Measurements from ENCODE around the gene CADPS. TPM values are rescaled to one million over a fixed set of nuclear protein-coding genes. Genes with fewer than 3 reads are reported as not detected.
"Not testable (repeated sequence)": the region's sequence is repeated elsewhere in the genome, so short reads cannot be mapped to it uniquely, and the experiment has no call there.

The CADPS gene
- total RNA-seq, 2 experiments from 2014 or later: not detected

- Mint-ChIP-seq H3K36me3 (ENCODE audit: low read depth) (no peaks in the 10 kb centered on the region), H3K9me3 (no peaks in the 10 kb centered on the region), H3K27ac (no peak overlapping the region), H3K27me3 (no peaks in the 10 kb centered on the region), H3K4me3 (no peak overlapping the region), H3K4me1 (no peaks in the 10 kb centered on the region)
- ChIA-PET CTCF (no interaction called here), POLR2A (no interaction called here)
- DNase-seq: no peak
These were observed 288.9 kb downstream of the CADPS start for GRCh38 chr3:62586356-62586755.

DNA sequence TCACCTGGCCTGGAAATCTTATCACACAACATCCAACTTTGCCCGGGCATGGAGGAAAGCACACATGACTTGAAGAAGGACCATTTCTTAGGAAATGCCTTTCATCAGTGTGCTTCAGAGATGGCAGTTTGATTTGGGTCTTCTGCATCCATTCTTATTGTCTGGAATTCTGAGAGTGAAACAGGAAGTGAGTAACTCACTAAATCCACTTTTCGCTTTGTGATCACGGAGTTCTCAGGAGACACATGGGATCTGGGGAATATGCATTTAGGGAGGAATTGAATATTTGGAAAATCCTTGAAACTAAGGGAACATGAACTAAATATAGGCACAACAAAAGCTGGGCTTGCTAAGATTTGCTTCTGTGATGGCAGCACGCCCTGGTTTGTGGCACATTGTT lies 289.4 kb downstream of the CADPS start:
- Mint-ChIP-seq H3K4me1 (no peaks in the 10 kb centered on the region), H3K36me3 (ENCODE audit: low read depth) (no peaks in the 10 kb centered on the region), H3K27ac (no peak overlapping the region), H3K4me3 (no peak overlapping the region), H3K9me3 (no peaks in the 10 kb centered on the region), H3K27me3 (no peaks in the 10 kb centered on the region)
- DNase-seq: no peak
- POLR2A ChIA-PET: no interaction called here
- CTCF ChIA-PET: no interaction called here

GRCh38 chr3:62584636-62585035 lies 290.6 kb downstream of the CADPS start:
- Mint-ChIP-seq H3K4me3 (no peak overlapping the region), H3K27ac (no peak overlapping the region), H3K4me1 (no peaks in the 10 kb centered on the region), H3K27me3 (no peaks in the 10 kb centered on the region), H3K36me3 (ENCODE audit: low read depth) (no peaks in the 10 kb centered on the region), H3K9me3 (peaks cover 7% of the 10 kb centered on the region)
- no peak for DNase-seq
- ChIA-PET CTCF (no interaction called here), POLR2A (no interaction called here)

GRCh38 chr3:62582495-62583172 lies 292.6 kb downstream of the CADPS start:
- no peak for DNase-seq
- peaks cover 13% of the 10 kb centered on the region for H3K9me3 Mint-ChIP-seq
- no peak overlapping the region for H3K4me3 Mint-ChIP-seq
- ChIA-PET CTCF (no interaction called here), POLR2A (no interaction called here)
- H3K36me3 Mint-ChIP-seq (ENCODE audit: low read depth): no peaks in the 10 kb centered on the region
- H3K4me1 Mint-ChIP-seq: no peaks in the 10 kb centered on the region
- no peaks in the 10 kb centered on the region for H3K27me3 Mint-ChIP-seq
- H3K27ac Mint-ChIP-seq: no peak overlapping the region

- H3K4me1 Mint-ChIP-seq; H3K36me3 Mint-ChIP-seq (ENCODE audit: low read depth); CTCF ChIA-PET; H3K27ac Mint-ChIP-seq; POLR2A ChIA-PET; H3K27me3 Mint-ChIP-seq; H3K4me3 Mint-ChIP-seq; DNase-seq: not testable (repeated sequence)
- peaks cover 13% of the 10 kb centered on the region for H3K9me3 Mint-ChIP-seq
These were observed 294.7 kb downstream of the CADPS start for GRCh38 chr3:62580485-62580884.

- no peaks in the 10 kb centered on the region for H3K4me1 Mint-ChIP-seq
- ChIA-PET POLR2A (no interaction called here), CTCF (no interaction called here)
- no peak overlapping the region for H3K4me3 Mint-ChIP-seq
- DNase-seq: no peak
- no peak overlapping the region for H3K27ac Mint-ChIP-seq
- no peaks in the 10 kb centered on the region for H3K27me3 Mint-ChIP-seq
- no peaks in the 10 kb centered on the region for H3K36me3 Mint-ChIP-seq (ENCODE audit: low read depth)
- peaks cover 13% of the 10 kb centered on the region for H3K9me3 Mint-ChIP-seq
These were observed 298.1 kb downstream of the CADPS start for GRCh38 chr3:62577153-62577552.

GRCh38 chr3:62574266-62574898 lies 300.8 kb downstream of the CADPS start:
- POLR2A ChIA-PET: no interaction called here
- no peaks in the 10 kb centered on the region for H3K4me1 Mint-ChIP-seq

GRCh38 chr3:62571916-62572315 lies 303.3 kb downstream of the CADPS start:
- no peak for DNase-seq
- Mint-ChIP-seq H3K4me1 (no peaks in the 10 kb centered on the region), H3K36me3 (ENCODE audit: low read depth) (no peaks in the 10 kb centered on the region), H3K27ac (no peak overlapping the region), H3K27me3 (no peaks in the 10 kb centered on the region), H3K9me3 (no peaks in the 10 kb centered on the region), H3K4me3 (no peak overlapping the region)
- ChIA-PET POLR2A (no interaction called here), CTCF (no interaction called here)

More at GRCh38 chr3:62574266-62574898, 300.8 kb downstream of the CADPS start:
- CTCF ChIA-PET: interaction anchor here (1.1 kb wide), 1 partner anchor 9 kb away, joined by 3 read pairs; no protein-coding TSS in a partner anchor
- H3K27me3 Mint-ChIP-seq: no peaks in the 10 kb centered on the region
- H3K4me3 Mint-ChIP-seq: no peak overlapping the region
- H3K9me3 Mint-ChIP-seq: peaks cover 4% of the 10 kb centered on the region
- no peak for DNase-seq
- no peaks in the 10 kb centered on the region for H3K36me3 Mint-ChIP-seq (ENCODE audit: low read depth)
- no peak overlapping the region for H3K27ac Mint-ChIP-seq

- no peaks in the 10 kb centered on the region for H3K4me1 Mint-ChIP-seq
- H3K27ac Mint-ChIP-seq: no peak overlapping the region
- H3K4me3 Mint-ChIP-seq: no peak overlapping the region
- POLR2A ChIA-PET: no interaction called here
- H3K27me3 Mint-ChIP-seq: no peaks in the 10 kb centered on the region
- DNase-seq: no peak
- CTCF ChIA-PET: interaction anchor here (0.6 kb wide), 1 partner anchor 327 kb away, joined by 3 read pairs; no protein-coding TSS in a partner anchor
- H3K36me3 Mint-ChIP-seq (ENCODE audit: low read depth): no peaks in the 10 kb centered on the region
- H3K9me3 Mint-ChIP-seq: no peaks in the 10 kb centered on the region
These were observed 304.3 kb downstream of the CADPS start for GRCh38 chr3:62570888-62571287.

DNA sequence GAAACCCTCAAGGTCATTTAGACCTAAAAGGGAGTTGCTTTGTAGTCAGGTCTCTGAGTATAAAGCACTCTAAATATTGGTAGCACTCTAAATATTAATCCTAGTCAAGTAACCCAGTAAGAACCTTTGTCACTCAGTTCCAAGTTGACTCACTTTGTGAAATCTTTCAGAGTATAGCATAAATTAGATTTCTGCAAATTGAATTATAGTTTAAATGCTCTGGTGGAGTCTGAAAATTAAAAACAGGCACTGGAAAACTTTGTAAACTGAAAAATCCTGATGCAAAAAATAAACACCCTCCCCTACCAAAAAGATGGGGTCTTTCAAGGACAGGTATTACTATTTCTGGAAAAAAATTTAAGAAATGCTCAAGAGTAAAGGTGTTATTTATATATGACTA lies 305.6 kb downstream of the CADPS start:
- Mint-ChIP-seq H3K4me3 (no peak overlapping the region), H3K4me1 (no peaks in the 10 kb centered on the region), H3K27ac (no peak overlapping the region), H3K9me3 (no peaks in the 10 kb centered on the region), H3K27me3 (no peaks in the 10 kb centered on the region), H3K36me3 (ENCODE audit: low read depth) (no peaks in the 10 kb centered on the region)
- ChIA-PET POLR2A (no interaction called here), CTCF (no interaction called here)
- DNase-seq: no peak

DNA sequence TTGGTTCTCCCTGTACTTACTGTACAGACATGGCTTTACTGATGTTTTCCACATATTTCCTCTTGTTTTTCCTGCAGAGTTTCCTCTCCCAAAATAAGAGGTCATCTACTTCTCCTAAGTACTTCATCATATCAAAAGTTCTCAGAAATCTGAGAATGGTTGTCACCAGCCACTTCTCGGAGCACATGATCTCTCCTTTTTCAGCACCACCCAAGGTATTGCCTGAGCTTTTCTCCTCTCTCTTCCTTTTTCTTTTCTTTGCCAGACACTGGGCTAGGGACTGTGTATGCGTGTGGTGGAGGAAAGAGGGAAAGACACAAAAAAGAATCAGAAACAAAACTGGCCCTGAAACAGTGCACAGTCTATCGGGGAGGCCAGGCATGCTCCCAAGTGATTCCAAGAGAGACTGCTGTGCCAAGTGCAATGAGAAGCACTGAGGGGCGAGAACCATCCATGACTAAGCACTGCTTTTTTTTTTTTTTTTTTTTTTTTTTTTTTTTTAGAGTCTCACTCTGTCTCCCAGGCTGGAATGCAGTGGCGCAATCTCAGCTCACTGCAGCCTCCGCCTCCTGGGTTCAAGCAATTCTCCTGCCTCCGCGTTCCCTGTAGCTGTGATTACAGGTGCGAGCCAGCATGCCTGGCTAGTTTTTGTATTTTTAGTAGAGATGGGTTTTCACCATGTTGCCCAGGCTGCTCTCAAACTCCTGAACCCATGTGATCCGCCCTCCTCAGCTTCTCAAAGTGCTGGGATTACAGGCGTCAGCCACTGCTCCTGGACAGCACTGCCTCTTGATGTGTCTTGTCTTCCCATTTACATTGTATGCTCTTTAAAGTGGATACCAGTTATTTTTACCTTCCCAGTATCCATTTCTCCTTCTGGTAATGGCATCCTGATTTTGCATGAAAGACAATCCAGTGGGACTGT lies 307.9 kb downstream of the CADPS start:
- Mint-ChIP-seq H3K9me3 (no peaks in the 10 kb centered on the region), H3K36me3 (ENCODE audit: low read depth) (no peaks in the 10 kb centered on the region), H3K4me1 (no peaks in the 10 kb centered on the region), H3K27me3 (no peaks in the 10 kb centered on the region), H3K27ac (no peak overlapping the region), H3K4me3 (no peak overlapping the region)
- ChIA-PET CTCF (no interaction called here), POLR2A (no interaction called here)
- DNase-seq: no peak

DNA sequence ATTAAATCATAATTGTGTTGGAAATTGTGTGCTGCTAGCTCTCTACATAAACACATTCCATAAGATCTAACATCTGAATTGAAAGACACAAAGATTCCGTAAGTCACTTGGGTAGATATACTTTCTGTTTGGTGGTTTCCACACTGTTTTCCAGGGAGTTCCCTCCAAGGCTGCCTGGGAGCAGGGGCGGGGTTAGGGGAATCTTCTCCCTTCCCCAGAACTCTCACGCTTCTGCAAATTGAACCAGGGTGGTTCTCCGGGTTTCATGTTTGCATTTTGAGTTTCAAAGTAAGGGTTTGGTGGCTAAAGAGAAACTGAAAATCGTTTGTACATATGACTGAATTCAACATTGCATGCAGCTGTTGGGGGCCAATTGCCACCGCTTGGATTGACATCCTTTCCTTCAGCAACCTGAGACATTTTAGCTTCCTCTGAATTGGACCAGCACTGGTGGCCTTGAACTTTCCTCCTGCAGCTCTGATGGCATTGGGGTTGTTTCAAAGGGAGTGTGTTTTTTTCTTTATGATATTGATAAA lies 309.1 kb downstream of the CADPS start:
- Mint-ChIP-seq H3K9me3 (no peaks in the 10 kb centered on the region), H3K36me3 (ENCODE audit: low read depth) (no peaks in the 10 kb centered on the region), H3K27me3 (no peaks in the 10 kb centered on the region), H3K4me1 (no peaks in the 10 kb centered on the region), H3K27ac (no peak overlapping the region), H3K4me3 (no peak overlapping the region)
- ChIA-PET CTCF (interaction anchor here (1.0 kb wide), 1 partner anchor 8 kb away, joined by 3 read pairs; no protein-coding TSS in a partner anchor), POLR2A (no interaction called here)
- DNase-seq: no peak

GRCh38 chr3:62562596-62562995 lies 312.6 kb downstream of the CADPS start:
- no peaks in the 10 kb centered on the region for H3K27me3 Mint-ChIP-seq
- DNase-seq: no peak
- no peaks in the 10 kb centered on the region for H3K9me3 Mint-ChIP-seq
- ChIA-PET CTCF (no interaction called here), POLR2A (no interaction called here)
- no peaks in the 10 kb centered on the region for H3K36me3 Mint-ChIP-seq (ENCODE audit: low read depth)
- no peaks in the 10 kb centered on the region for H3K4me1 Mint-ChIP-seq
- no peak overlapping the region for H3K4me3 Mint-ChIP-seq
- no peak overlapping the region for H3K27ac Mint-ChIP-seq
